ENCODE data around the gene BRD1. TPM values are rescaled to one million over a fixed set of nuclear protein-coding genes. Genes with fewer than 3 reads are reported as not detected.

Gene BRD1
- total RNA-seq, 1 experiment from 2014 or later: 19.1 TPM

DNA sequence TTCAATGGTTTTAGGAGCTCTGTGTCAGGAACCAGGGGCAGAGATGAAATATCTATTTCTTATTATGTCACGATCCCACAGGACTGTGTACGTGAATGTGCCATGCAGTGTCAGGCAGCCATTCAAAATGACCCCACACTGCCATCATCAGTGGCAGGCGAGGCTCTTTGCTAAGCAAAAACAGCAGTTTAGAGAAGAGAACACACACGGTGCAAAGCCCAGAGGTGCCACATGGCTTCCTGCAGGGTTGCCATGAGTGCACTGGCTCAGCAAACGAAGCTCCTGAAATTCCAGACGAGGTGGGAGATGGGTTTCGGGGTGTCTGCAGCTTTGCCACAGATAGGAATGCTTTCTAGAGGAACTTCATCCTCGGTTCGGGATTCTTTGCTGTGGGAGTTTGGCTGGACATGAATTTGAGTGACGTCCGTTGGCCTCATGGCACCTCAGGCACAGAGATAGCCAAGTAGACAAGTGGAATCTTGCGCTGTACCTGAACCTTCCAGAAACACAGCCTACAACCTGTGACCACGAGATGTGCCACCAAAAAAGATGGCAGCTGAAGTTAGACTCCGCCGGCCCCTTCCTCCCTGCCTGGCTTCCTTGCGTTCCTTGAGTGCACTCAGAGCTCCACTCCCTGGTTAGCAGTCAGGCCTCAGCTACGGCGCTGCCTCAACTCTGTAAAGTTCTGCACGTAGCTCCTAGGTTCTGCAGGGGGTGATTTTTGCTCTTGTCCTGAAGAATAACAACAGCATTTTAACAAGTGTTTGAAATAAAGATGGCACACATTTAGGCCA, 18.2 kb upstream of the BRD1 start:
- Histone ChIP-seq H4K20me1 (ENCODE audit: low read length) (no peaks in the 10 kb centered on the region), H3F3A (ENCODE audit: low read length, unreplicated experiment) (no peaks in the 10 kb centered on the region), H2AFZ (ENCODE audit: low read length) (no peak overlapping the region), H3K9ac (ENCODE audit: low read length) (no peak overlapping the region), H3K9me3 (ENCODE audit: low read length) (no peaks in the 10 kb centered on the region), H3K27ac (ENCODE audit: low read length) (no peak overlapping the region), H3K4me2 (ENCODE audit: low read length) (no peak overlapping the region), H3K9me2 (replicated peaks; ENCODE audit: low read length) (no peaks in the 10 kb centered on the region), H3K79me2 (ENCODE audit: low read length) (no peaks in the 10 kb centered on the region), H3K4me3 (ENCODE audit: low read length) (no peak overlapping the region), H3K36me3 (ENCODE audit: low read depth, low read length) (no peaks in the 10 kb centered on the region), H3K4me1 (ENCODE audit: insufficient read depth, low read length) (no peaks in the 10 kb centered on the region), H3K27me3 (ENCODE audit: low read length) (peaks cover 14% of the 10 kb centered on the region)
- ChIA-PET CTCF (no interaction called here), POLR2A (ENCODE audit: unreplicated experiment) (no interaction called here)
- DNase-seq: no peak
- no TSS peak for BruUV-seq (replicated peaks)
- intact Hi-C loops (cut with micrococcal nuclease): no loop called here
- no peak for ATAC-seq
- TF ChIP-seq EZH2 (IDR thresholded peaks at IDR 0.05; ENCODE audit: low read length, unreplicated experiment) (no peak), EZH2phosphoT487 (IDR thresholded peaks at IDR 0.05; ENCODE audit: borderline replicate concordance, low read length) (no peak), CTCF (conservative IDR thresholded peaks at IDR 0.05; ENCODE audit: low read depth, low read length) (no peak)

- intact Hi-C loops (cut with micrococcal nuclease): no loop called here
- no peak overlapping the region for H3K9ac ChIP-seq (ENCODE audit: low read length)
- H3K27me3 ChIP-seq (ENCODE audit: low read length): peaks cover 14% of the 10 kb centered on the region
- H3K4me3 ChIP-seq (ENCODE audit: low read length): no peak overlapping the region
- ATAC-seq (no peak), DNase-seq (no peak)
- H2AFZ ChIP-seq (ENCODE audit: low read length): no peak overlapping the region
- no peaks in the 10 kb centered on the region for H3K79me2 ChIP-seq (ENCODE audit: low read length)
- ChIA-PET CTCF (no interaction called here), POLR2A (ENCODE audit: unreplicated experiment) (no interaction called here)
- H3F3A ChIP-seq (ENCODE audit: low read length, unreplicated experiment): no peaks in the 10 kb centered on the region
- no peaks in the 10 kb centered on the region for H3K4me1 ChIP-seq (ENCODE audit: insufficient read depth, low read length)
- no peak overlapping the region for H3K4me2 ChIP-seq (ENCODE audit: low read length)
- H3K36me3 ChIP-seq (ENCODE audit: low read depth, low read length): no peaks in the 10 kb centered on the region
- no peak overlapping the region for H3K27ac ChIP-seq (ENCODE audit: low read length)
- no peaks in the 10 kb centered on the region for H3K9me2 ChIP-seq (replicated peaks; ENCODE audit: low read length)
- TF ChIP-seq CTCF (conservative IDR thresholded peaks at IDR 0.05; ENCODE audit: low read depth, low read length) (no peak), EZH2phosphoT487 (IDR thresholded peaks at IDR 0.05; ENCODE audit: borderline replicate concordance, low read length) (no peak), EZH2 (IDR thresholded peaks at IDR 0.05; ENCODE audit: low read length, unreplicated experiment) (no peak)
- no TSS peak for BruUV-seq (replicated peaks)
- H4K20me1 ChIP-seq (ENCODE audit: low read length): no peaks in the 10 kb centered on the region
- no peaks in the 10 kb centered on the region for H3K9me3 ChIP-seq (ENCODE audit: low read length)
Measured at GRCh38 chr22:49845241-49845640, 17.6 kb upstream of the BRD1 start.
